ENCODE results near the gene ABCC4.

Gene ABCC4

GRCh38 chr13:95301183-95301967 lies at the start of gene ABCC4:
ABCC4 (minus strand) TSS chr13:95301451; CDS start chr13:95301314, 137 bp downstream.
- DNase-seq, result peak; percentile 48

GRCh38 chr13:95349267-95349666 lies 48.0 kb upstream of the ABCC4 start:
- DNase-seq, result no peak

- DNase-seq, result no peak
Measured at GRCh38 chr13:95343944-95344343, 42.7 kb upstream of the ABCC4 start.

- no peak for DNase-seq
Measured at GRCh38 chr13:95341441-95341840, 40.2 kb upstream of the ABCC4 start.

GRCh38 chr13:95338905-95339304 lies 37.7 kb upstream of the ABCC4 start:
- no peak for DNase-seq

- no peak for DNase-seq
Measured at GRCh38 chr13:95337597-95337996, 36.3 kb upstream of the ABCC4 start.

- no peak for DNase-seq
Measured at GRCh38 chr13:95335667-95336066, 34.4 kb upstream of the ABCC4 start.

GRCh38 chr13:95328386-95328785 lies 27.1 kb upstream of the ABCC4 start:
- DNase-seq, result no peak

- DNase-seq, result no peak
Measured at GRCh38 chr13:95327190-95327589, 25.9 kb upstream of the ABCC4 start.

GRCh38 chr13:95326695-95327094 lies 25.4 kb upstream of the ABCC4 start:
- no peak for DNase-seq

GRCh38 chr13:95325485-95325884 lies 24.2 kb upstream of the ABCC4 start:
- DNase-seq, result no peak

GRCh38 chr13:95323930-95324662 lies 22.8 kb upstream of the ABCC4 start:
- DNase-seq, result no peak

GRCh38 chr13:95319551-95320274 lies 18.5 kb upstream of the ABCC4 start:
- DNase-seq, result no peak

GRCh38 chr13:95317039-95317989 lies 16.1 kb upstream of the ABCC4 start:
- no peak for DNase-seq

GRCh38 chr13:95315752-95316151 lies 14.5 kb upstream of the ABCC4 start:
- no peak for DNase-seq

GRCh38 chr13:95307507-95307906 lies 6.3 kb upstream of the ABCC4 start:
- no peak for DNase-seq

GRCh38 chr13:95304453-95304852 lies 3.2 kb upstream of the ABCC4 start:
- no peak for DNase-seq

- DNase-seq, result no peak
Measured at GRCh38 chr13:95301968-95302393, 730 bp upstream of the ABCC4 start.

- DNase-seq, result peak; percentile 39
Measured at GRCh38 chr13:95300625-95301182, 547 bp downstream of the ABCC4 start.

GRCh38 chr13:95298971-95299621 lies 2.2 kb downstream of the ABCC4 start:
- no peak for DNase-seq

GRCh38 chr13:95298169-95298965 lies 2.9 kb downstream of the ABCC4 start:
- no peak for DNase-seq
